SU-DHL-6 (cell line): ENCODE measurements around the gene SLC35F1.

Experiments
- H2AFZ ChIP-seq: fragments of 200-600 bp; sonication (generic); 2 replicates; pipeline ENCODE4 v1.6.1; 2014; ENCODE audit warnings: low read depth, mild to moderate bottlenecking, moderate library complexity, mixed read lengths, antibody characterized with exemption, low read length; ENCODE audit not compliant: severe bottlenecking
- H3F3A ChIP-seq: fragments of 200-600 bp; shearing (Covaris generic); 2 replicates; pipeline ENCODE4 v1.6.0; 2016; ENCODE audit warnings: antibody characterized with exemption, mild to moderate bottlenecking; ENCODE audit not compliant: insufficient read depth
- H3K27ac ChIP-seq: fragments of 200-600 bp; sonication (generic); 2 replicates; pipeline ENCODE4 v1.5.1; 2016; ENCODE audit warnings: low read depth, mild to moderate bottlenecking, low read length, moderate library complexity, mixed read lengths
- H3K27me3 ChIP-seq: fragments of 200-600 bp; sonication (generic), shearing (Covaris generic); 2 replicates; pipeline ENCODE4 v1.6.0; 2014; ENCODE audit warnings: mild to moderate bottlenecking, low read length
- H3K36me3 ChIP-seq: fragments of 200-600 bp; sonication (generic); 2 replicates; pipeline ENCODE4 v1.6.1; 2014; ENCODE audit warnings: mild to moderate bottlenecking, low read length, mixed read lengths
- H3K4me2 ChIP-seq: fragments of 300-600, 200-600 bp; shearing (Covaris generic), sonication (generic); 2 replicates; pipeline ENCODE4 v1.6.0; 2014; ENCODE audit warnings: low read length, low read depth, mild to moderate bottlenecking; ENCODE audit not compliant: poor library complexity, severe bottlenecking
- H3K4me3 ChIP-seq: fragments of 200-600 bp; sonication (generic); 2 replicates; pipeline ENCODE4 v1.5.1; 2014; ENCODE audit warnings: antibody characterized with exemption, low read length, mild to moderate bottlenecking, mixed read lengths; ENCODE audit not compliant: insufficient read depth, poor library complexity, severe bottlenecking
- H3K79me2 ChIP-seq: fragments of 200-600 bp; sonication (generic); 2 replicates; pipeline ENCODE4 v1.6.1; 2014; ENCODE audit warnings: mild to moderate bottlenecking, low read length, moderate library complexity; ENCODE audit not compliant: insufficient read depth
- H3K9ac ChIP-seq: fragments of 200-600 bp; sonication (generic); 2 replicates; pipeline ENCODE4 v1.7.0; 2014; ENCODE audit warnings: mild to moderate bottlenecking, low read length
- H3K9me2 ChIP-seq: fragments of 200-600 bp; sonication (generic); replicated peaks from 2 replicates; pipeline ENCODE4 v1.6.1; 2014; ENCODE audit warnings: low read length; ENCODE audit not compliant: insufficient read depth
- H3K9me3 ChIP-seq: fragments of 200-600 bp; sonication (generic); 2 replicates; pipeline ENCODE4 v1.6.1; 2014; ENCODE audit warnings: low read length, mixed read lengths; ENCODE audit not compliant: insufficient read depth
- H4K20me1 ChIP-seq: fragments of 200-600 bp; sonication (generic); 2 replicates; pipeline ENCODE4 v1.6.1; 2014; ENCODE audit warnings: low read depth, mild to moderate bottlenecking, antibody characterized with exemption, low read length, moderate library complexity, mixed read lengths
- EZH2phosphoT487 ChIP-seq: fragments of 200-600 bp; sonication (generic), shearing (Covaris generic); conservative IDR thresholded peaks from 2 replicates; pipeline ENCODE4 v1.6.1; 2018; ENCODE audit warnings: mild to moderate bottlenecking, antibody characterized with exemption, low read length, moderate library complexity, mixed read lengths
- TF ChIP-seq, protein P1 (sequence below): fragments of 200-600 bp; sonication (generic); IDR thresholded peaks from one replicate; pipeline ENCODE4 v1.5.1; 2017; ENCODE audit warnings: antibody characterized with exemption, mild to moderate bottlenecking, low read length, moderate library complexity; ENCODE audit not compliant: insufficient read depth, poor library complexity, severe bottlenecking

The SLC35F1 gene

DNA sequence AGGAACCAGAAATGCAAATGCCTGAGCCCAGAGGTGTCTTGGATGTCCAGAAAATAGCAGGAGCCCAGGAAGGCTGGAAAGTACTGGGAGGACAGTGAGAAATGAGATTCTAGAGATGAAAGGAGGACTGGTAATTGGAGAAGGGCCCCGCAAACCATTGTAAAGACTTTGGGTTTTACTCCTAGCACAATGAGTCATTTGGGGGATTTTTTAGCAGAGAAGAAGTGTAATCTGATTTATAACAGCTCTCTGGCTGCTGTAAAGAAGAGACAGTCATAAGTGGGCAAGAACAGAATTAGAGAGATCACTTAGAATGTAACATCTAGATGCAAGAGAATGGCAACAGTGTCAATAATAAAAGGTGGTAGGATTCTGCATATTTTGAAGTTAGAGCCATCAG is 40.2 kb downstream of the SLC35F1 start:
- no peaks in the 10 kb centered on the region for H3F3A ChIP-seq
- H3K36me3 ChIP-seq = no peaks in the 10 kb centered on the region
- H3K4me3 ChIP-seq = no peak overlapping the region
- TF ChIP-seq EZH2phosphoT487 = no peak
- TF ChIP-seq, protein P1, sequence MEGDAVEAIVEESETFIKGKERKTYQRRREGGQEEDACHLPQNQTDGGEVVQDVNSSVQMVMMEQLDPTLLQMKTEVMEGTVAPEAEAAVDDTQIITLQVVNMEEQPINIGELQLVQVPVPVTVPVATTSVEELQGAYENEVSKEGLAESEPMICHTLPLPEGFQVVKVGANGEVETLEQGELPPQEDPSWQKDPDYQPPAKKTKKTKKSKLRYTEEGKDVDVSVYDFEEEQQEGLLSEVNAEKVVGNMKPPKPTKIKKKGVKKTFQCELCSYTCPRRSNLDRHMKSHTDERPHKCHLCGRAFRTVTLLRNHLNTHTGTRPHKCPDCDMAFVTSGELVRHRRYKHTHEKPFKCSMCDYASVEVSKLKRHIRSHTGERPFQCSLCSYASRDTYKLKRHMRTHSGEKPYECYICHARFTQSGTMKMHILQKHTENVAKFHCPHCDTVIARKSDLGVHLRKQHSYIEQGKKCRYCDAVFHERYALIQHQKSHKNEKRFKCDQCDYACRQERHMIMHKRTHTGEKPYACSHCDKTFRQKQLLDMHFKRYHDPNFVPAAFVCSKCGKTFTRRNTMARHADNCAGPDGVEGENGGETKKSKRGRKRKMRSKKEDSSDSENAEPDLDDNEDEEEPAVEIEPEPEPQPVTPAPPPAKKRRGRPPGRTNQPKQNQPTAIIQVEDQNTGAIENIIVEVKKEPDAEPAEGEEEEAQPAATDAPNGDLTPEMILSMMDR = no peak
- no peaks in the 10 kb centered on the region for H4K20me1 ChIP-seq
- no peak overlapping the region for H3K4me2 ChIP-seq
- no peak overlapping the region for H3K27ac ChIP-seq
- H3K9me3 ChIP-seq = no peaks in the 10 kb centered on the region
- no peaks in the 10 kb centered on the region for H3K9me2 ChIP-seq
- H3K9ac ChIP-seq = no peak overlapping the region
- H3K27me3 ChIP-seq = no peaks in the 10 kb centered on the region
- no peak overlapping the region for H2AFZ ChIP-seq
- no peaks in the 10 kb centered on the region for H3K79me2 ChIP-seq

DNA sequence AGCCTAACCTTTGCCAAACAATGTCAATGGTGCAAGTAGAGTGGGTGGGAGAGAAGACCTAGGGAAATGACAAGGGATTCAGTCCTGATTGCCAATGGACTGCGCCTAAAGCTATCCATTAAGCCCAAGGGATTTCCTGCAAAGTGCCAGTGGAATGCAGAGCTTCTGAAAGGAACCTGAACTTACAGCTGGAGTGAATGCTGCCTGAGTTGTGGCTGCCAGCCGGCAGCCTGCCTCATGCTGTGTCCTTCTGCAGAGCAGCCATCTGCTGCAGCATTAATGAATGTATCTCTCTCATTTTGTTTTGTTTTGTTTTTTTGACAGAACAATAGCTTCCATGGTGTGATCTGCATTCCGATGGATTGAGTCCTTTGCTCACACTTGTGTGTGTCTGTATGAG is 44.7 kb downstream of the SLC35F1 start:
- Histone ChIP-seq H3K79me2 (no peaks in the 10 kb centered on the region), H4K20me1 (no peaks in the 10 kb centered on the region), H3K4me2 (no peak overlapping the region), H3K36me3 (no peaks in the 10 kb centered on the region), H3K9ac (no peak overlapping the region), H3K27ac (no peak overlapping the region), H3K9me2 (no peaks in the 10 kb centered on the region), H3K9me3 (no peaks in the 10 kb centered on the region), H3F3A (no peaks in the 10 kb centered on the region), H3K4me3 (no peak overlapping the region), H3K27me3 (peaks cover 2% of the 10 kb centered on the region; the same call in 1 of the 2 replicates), H2AFZ (no peak overlapping the region)
- no peak for TF ChIP-seq EZH2phosphoT487
- TF ChIP-seq, protein P1 = no peak

DNA sequence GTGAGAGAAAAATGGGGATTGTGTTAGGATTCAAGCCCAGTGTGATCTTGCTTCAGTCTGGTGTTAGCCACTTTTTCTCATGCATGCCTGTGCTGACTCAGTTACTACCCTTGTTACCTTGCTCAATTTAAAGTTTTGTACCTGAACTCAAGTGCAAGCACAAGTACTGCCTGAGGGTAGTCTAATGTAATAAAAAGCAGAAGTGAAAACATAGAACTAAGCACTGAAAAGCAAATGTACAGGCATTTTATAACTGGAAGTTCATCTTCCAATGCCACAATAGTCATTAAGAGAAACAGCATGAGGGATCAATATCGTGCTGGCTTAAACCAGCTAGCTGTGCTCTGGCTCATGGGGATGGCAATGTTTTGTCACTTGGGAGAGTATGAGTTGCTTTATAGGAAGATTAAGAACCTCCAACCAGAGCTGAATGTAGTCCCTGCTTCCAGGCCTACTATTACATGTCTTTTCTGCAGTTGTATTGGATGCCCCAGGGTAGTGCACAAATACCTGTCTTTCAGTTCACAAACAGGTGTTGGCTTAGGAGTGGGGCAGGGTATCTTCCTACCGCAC is 48.7 kb downstream of the SLC35F1 start:
- TF ChIP-seq, protein P1 = no peak
- TF ChIP-seq EZH2phosphoT487 = no peak
- Histone ChIP-seq H3K27me3 (peaks cover 2% of the 10 kb centered on the region), H3K27ac (no peak overlapping the region), H3K9me2 (no peaks in the 10 kb centered on the region), H3K79me2 (no peaks in the 10 kb centered on the region), H3K9ac (no peak overlapping the region), H3K9me3 (no peaks in the 10 kb centered on the region), H3F3A (no peaks in the 10 kb centered on the region), H4K20me1 (no peaks in the 10 kb centered on the region), H3K4me2 (no peak overlapping the region), H3K4me3 (no peak overlapping the region), H3K36me3 (no peaks in the 10 kb centered on the region), H2AFZ (no peak overlapping the region)
